SU-DHL-6 (cell line): Measurements from ENCODE around the gene LRRC3.

ENCODE experiments used
- EZH2phosphoT487 ChIP-seq: fragments of 200-600 bp; sonication (generic), shearing (Covaris generic); conservative IDR thresholded peaks from 2 replicates; pipeline ENCODE4 v1.6.1; 2018; ENCODE audit warnings: mild to moderate bottlenecking, antibody characterized with exemption, low read length, moderate library complexity, mixed read lengths
- TF ChIP-seq, protein P1 (sequence below): fragments of 200-600 bp; sonication (generic); IDR thresholded peaks from one replicate; pipeline ENCODE4 v1.5.1; 2017; ENCODE audit warnings: antibody characterized with exemption, mild to moderate bottlenecking, low read length, moderate library complexity; ENCODE audit not compliant: insufficient read depth, poor library complexity, severe bottlenecking

DNA sequence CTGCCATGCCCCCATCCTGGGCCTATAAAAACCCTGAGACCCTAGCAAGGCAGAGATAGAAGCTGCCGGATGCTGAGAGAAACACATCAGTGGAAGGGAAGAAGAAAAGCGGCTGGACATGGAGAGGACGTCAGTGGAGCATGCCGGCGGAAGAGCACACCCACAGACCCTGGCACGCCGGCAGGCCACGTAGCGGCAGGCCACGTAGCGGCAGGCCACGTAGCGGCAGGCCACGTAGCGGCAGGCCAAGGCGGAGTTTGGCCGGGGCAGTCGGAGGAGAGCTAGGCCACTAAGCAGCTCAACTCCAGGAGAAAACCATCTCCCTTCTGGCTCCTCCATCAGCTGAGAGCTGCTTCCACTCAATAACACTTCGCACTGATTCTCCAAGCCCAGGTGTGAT lies 35.1 kb downstream of the LRRC3 start:
- TF ChIP-seq, protein P1, sequence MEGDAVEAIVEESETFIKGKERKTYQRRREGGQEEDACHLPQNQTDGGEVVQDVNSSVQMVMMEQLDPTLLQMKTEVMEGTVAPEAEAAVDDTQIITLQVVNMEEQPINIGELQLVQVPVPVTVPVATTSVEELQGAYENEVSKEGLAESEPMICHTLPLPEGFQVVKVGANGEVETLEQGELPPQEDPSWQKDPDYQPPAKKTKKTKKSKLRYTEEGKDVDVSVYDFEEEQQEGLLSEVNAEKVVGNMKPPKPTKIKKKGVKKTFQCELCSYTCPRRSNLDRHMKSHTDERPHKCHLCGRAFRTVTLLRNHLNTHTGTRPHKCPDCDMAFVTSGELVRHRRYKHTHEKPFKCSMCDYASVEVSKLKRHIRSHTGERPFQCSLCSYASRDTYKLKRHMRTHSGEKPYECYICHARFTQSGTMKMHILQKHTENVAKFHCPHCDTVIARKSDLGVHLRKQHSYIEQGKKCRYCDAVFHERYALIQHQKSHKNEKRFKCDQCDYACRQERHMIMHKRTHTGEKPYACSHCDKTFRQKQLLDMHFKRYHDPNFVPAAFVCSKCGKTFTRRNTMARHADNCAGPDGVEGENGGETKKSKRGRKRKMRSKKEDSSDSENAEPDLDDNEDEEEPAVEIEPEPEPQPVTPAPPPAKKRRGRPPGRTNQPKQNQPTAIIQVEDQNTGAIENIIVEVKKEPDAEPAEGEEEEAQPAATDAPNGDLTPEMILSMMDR, result no peak
- TF ChIP-seq EZH2phosphoT487, result no peak
